SH-SY5Y (cell line): Measurements from ENCODE around the gene UBP1.
A peak's percentile ranks its signal among the peaks of the same experiment; 100 is the strongest.

Experiments
- GATA2 ChIP-seq: IDR thresholded peaks from 2 replicates; pipeline ENCODE4 v1.6.1; 2011; ENCODE audit warnings: mild to moderate bottlenecking, low read depth, low read length
- GATA3 ChIP-seq: IDR thresholded peaks from 2 replicates; pipeline ENCODE4 v1.6.1; 2011; ENCODE audit warnings: low read depth, mild to moderate bottlenecking, low read length, moderate library complexity

DNA sequence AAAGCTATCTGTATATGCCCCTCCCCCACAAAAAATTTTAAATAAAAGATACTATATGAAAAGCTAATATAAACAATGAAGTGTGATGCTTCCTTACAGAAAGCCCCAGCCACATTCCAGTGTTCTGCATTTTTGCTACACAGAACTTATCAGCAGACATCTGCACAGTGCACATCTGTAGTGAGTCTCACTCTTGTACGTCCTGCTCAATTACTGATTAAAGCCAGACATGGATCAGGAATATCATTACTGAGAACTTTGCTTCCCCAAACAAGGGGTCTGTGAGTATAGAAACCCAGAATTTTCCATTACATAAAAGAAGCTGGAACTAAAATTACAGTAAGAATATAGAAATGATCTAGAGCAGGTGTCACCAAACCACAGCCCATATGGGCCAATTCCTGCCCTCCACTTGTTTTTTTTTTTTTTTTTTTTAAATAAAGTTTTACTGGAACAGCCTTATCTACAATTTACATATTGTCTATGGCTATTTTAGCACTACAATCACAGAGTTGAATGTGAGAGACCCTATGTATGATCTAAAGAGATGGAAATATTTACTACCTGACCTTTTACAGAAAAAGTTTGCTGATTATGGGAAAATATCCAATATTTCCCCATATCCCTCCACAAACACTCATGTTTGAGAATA, 45.7 kb downstream of the UBP1 start:
- TF ChIP-seq GATA2 (peak; percentile 94), GATA3 (peak; percentile 94)
